Upper lobe of left lung (tissue), 4 donors: Measurements from ENCODE around the gene MYO16.

Experiments
- CTCF ChIP-seq, 6 experiments: fragments of 450-650 bp in 4 of 6; fragments of 200-600 bp in 2 of 6; sonication (generic) in 2 of 6; IDR thresholded peaks; one replicate each; pipeline ENCODE4 v1.5.1; 2016 to 2019; ENCODE audit warnings: antibody characterized with exemption in 6 of 6
- POLR2AphosphoS5 ChIP-seq, 2 donors: sonication (generic); formaldehyde crosslinking; IDR thresholded peaks; one replicate each; pipeline ENCODE4 v1.5.1; 2017; ENCODE audit warnings: antibody characterized with exemption in 2 of 2

DNA sequence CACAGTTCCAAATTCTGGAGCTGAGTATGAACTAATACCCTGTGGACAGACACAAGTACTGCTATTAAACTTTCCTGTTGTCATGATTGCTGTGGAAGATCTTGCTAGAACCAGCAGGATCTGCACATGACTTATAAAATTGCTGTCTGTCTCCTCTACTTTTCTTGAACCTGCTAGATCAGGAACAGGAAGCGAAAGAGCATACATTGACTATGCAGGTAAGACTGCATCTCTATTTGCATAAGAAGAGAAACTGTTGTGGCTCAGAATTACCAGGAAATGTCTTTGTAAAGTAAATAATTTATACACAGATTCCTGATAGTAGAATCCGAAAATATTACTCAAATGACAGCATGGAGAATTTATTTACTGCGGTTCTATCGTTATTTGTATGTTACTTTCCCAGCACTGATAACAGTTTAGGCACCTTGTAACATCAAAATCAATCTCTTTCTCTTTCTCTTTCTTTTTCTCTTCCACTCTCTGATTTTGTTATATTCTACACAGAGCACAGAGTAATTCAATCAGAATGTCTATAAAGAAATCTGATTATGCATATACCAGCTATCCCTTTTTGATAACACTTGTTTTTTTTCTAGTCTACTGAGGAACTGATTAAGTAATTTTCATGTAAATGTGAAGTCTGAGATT, 226.5 kb downstream of the MYO16 start:
- TF ChIP-seq CTCF (IDR thresholded peaks at IDR 0.05) (no peak), POLR2AphosphoS5 (IDR thresholded peaks at IDR 0.05) (no peak)
